Measurements from ENCODE around the gene TESMIN.

The TESMIN gene

GRCh38 chr11:68683536-68684384, 67.6 kb downstream of the TESMIN start:
- DNase-seq (ENCODE audit: low read depth) = no peak
- no peak overlapping the region for H3K4me3 ChIP-seq (ENCODE audit: low read length)
- TF ChIP-seq, protein P1, sequence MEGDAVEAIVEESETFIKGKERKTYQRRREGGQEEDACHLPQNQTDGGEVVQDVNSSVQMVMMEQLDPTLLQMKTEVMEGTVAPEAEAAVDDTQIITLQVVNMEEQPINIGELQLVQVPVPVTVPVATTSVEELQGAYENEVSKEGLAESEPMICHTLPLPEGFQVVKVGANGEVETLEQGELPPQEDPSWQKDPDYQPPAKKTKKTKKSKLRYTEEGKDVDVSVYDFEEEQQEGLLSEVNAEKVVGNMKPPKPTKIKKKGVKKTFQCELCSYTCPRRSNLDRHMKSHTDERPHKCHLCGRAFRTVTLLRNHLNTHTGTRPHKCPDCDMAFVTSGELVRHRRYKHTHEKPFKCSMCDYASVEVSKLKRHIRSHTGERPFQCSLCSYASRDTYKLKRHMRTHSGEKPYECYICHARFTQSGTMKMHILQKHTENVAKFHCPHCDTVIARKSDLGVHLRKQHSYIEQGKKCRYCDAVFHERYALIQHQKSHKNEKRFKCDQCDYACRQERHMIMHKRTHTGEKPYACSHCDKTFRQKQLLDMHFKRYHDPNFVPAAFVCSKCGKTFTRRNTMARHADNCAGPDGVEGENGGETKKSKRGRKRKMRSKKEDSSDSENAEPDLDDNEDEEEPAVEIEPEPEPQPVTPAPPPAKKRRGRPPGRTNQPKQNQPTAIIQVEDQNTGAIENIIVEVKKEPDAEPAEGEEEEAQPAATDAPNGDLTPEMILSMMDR (IDR thresholded peaks at IDR 0.05; ENCODE audit: insufficient read depth, low read depth, low read length, missing control alignments) = no peak

DNA sequence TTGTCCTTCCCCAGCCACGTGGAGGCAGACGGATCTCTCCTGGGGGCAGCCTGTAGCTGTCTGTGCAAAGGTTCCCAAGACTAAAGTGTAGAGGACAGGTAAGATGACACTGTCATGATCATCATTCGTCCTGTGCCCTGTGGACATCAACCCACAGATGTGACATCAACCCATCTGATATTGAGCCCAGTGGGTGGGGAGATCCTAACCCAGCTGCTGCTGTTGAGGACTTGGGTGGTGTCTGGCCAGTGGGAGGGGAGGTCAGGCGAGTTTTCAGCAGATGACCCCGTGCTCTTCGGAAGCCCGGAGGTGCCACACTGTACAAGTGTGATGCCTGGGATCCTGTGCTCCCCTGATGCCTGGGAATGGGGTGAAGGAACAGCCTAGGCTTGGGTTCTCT, 68.2 kb downstream of the TESMIN start:
- H3K4me3 ChIP-seq (ENCODE audit: low read length) = no peak overlapping the region
- TF ChIP-seq, protein P1 (IDR thresholded peaks at IDR 0.05; ENCODE audit: insufficient read depth, low read depth, low read length, missing control alignments) = no peak
- no peak for DNase-seq (ENCODE audit: low read depth)

DNA sequence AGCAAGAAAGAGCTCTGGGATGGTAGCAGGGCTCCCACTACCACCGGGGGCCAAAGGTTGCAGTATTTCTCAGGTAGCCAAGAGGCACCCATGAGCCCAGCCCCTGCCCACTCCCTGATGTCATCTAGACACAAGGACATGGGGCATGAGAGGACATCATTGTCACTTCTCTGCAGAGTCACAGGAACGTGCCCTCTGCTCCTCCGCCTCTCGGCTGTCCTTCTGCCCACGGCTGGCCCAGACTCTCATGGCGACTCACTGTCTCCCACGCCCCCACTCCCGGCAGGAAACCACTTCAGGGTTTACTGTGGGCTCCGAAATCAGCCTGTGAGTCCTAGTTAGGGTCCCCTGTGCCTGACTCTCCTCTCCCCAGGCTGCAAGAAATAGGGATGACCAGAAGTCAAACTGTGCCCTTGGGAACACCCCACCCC, 68.8 kb downstream of the TESMIN start:
- no peak overlapping the region for H3K4me3 ChIP-seq (ENCODE audit: low read length)
- TF ChIP-seq, protein P1 (IDR thresholded peaks at IDR 0.05; ENCODE audit: insufficient read depth, low read depth, low read length, missing control alignments) = no peak
- no peak for DNase-seq (ENCODE audit: low read depth)

DNA sequence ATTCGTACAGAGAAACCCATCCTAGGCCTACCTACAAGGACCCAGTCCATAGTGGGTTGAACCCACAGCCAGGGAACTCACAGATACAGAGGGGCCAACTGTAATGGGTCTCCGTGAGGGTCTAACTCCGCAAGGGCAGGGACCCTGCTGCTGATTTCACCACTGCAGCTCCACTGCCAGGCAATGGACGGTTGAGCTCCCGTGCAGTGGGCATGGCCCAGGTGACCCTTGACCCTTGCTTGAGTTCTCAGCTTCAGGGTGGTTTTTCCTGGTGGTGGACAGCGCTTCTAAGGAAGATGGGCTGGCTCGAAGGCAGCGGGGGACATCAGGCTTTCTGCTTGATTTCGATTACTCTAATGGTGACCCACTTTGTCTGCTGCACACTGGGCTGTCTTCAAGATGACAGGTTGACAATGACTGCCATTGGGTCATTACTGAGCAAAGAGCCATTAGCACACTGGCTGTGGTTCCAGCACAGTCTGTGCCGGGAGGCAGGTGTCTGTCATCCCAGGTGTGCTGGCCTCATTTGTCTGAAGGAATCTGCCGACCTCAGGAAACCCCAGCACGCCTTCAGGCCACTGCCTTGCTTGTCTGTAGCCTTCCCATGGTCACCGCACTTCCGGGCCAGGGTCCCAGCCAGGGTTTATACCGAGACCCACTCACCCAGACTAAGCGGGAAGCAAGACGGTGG, 70.6 kb downstream of the TESMIN start:
- no peak for DNase-seq (ENCODE audit: low read depth)
- H3K4me3 ChIP-seq (ENCODE audit: low read length) = no peak overlapping the region
- TF ChIP-seq, protein P1 (IDR thresholded peaks at IDR 0.05; ENCODE audit: insufficient read depth, low read depth, low read length, missing control alignments) = no peak

DNA sequence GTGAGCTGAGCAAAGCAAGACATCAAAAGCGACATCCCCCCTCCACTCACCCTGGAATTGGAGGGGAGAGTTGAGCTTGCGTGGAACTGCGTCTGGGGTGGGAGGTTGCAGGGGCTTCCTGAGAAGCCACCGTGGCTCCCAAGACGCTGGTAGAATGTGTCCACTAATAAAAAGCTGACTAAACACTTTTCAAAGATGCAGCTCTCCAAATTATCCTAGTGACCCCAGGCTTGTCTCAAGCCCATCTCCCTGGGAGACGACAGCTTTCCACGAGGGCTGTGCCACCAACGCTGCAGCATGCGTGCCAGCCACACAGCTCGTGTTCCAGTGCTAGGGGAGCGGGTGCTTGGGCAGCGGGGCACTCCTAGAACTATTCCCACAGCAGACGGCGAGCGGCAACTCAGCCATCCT, 73.3 kb downstream of the TESMIN start:
- H3K4me3 ChIP-seq (ENCODE audit: low read length) = no peak overlapping the region
- TF ChIP-seq, protein P1 (IDR thresholded peaks at IDR 0.05; ENCODE audit: insufficient read depth, low read depth, low read length, missing control alignments) = no peak
- no peak for DNase-seq (ENCODE audit: low read depth)

DNA sequence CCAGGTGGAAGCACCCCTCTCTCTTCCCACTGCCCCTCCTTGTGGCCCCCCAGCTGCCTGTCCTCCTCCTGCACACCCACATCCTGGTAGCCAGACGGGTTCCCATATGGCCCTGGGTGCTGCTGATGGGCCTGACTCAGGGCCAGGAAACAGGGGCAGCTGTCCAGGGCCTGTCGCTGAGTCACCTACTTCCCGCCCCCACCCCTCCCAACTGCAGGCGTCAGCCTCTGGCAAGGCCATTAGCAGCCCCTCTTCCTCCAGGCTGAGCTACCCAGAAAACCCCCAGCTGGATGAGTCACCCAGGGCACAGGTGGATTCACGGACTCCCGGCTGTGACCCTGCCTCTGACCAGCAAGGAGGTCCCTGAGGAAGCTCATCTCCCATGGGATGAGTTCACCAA, 73.9 kb downstream of the TESMIN start:
- H3K4me3 ChIP-seq (ENCODE audit: low read length) = no peak overlapping the region
- TF ChIP-seq, protein P1 (IDR thresholded peaks at IDR 0.05; ENCODE audit: insufficient read depth, low read depth, low read length, missing control alignments) = no peak
- DNase-seq (ENCODE audit: low read depth) = peak; percentile 55
